Hepatocyte (in vitro differentiated cells): ENCODE data around the gene CCBE1.

Experiments used
- CTCF ChIP-seq: fragments of 200-600 bp; sonication (generic); IDR thresholded peaks from 2 replicates; pipeline ENCODE4 v1.5.1; 2016; ENCODE audit warnings: antibody characterized with exemption, mild to moderate bottlenecking; ENCODE audit not compliant: poor library complexity
- EZH2 ChIP-seq: fragments of 200-600 bp; sonication (generic); IDR thresholded peaks from 2 replicates; pipeline ENCODE4 v1.6.1; 2016; ENCODE audit warnings: antibody characterized with exemption, mild to moderate bottlenecking, borderline replicate concordance

DNA sequence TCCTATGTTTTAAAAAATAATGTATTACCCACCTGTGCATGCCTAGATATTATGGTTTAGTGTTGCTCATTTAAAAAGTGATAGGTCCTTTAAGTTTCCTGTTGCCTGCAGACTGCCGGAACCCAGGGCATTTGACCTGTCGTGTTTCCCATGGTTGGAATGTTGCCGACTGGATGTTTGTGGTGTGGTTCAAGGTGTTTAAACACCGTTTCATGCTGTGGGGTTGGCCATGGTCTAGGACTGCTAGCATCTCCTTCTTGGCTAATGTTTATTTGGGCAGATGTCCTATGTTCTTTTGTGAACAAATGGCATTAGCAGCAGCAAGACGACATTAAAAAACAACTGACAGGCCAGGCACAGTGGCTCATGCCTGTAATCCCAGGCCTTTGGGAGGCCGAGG is 245.3 kb downstream of the CCBE1 start:
- TF ChIP-seq CTCF = no peak
- TF ChIP-seq EZH2 = no peak
